Vagina (tissue), 2 donors: ENCODE results near the gene SLC26A9.

Source experiments
- CTCF ChIP-seq, 3 experiments: fragments of 450-650 bp in 2 of 3; fragments of 200-600 bp in 1 of 3; sonication (generic) in 1 of 3; IDR thresholded peaks; one replicate each; pipeline ENCODE4 v1.5.1; 2017 to 2019; ENCODE audit warnings: antibody characterized with exemption in 3 of 3, mild to moderate bottlenecking in 2 of 3, moderate library complexity in 2 of 3
- POLR2A ChIP-seq, 2 donors: fragments of 450-650 bp; IDR thresholded peaks; one replicate each; pipeline ENCODE4 v1.6.1; 2017; ENCODE audit warnings: antibody characterized with exemption in 2 of 2, mild to moderate bottlenecking in 2 of 2, moderate library complexity in 2 of 2

- TF ChIP-seq CTCF (IDR thresholded peaks at IDR 0.05) (no peak), POLR2A (IDR thresholded peaks at IDR 0.05) (no peak)
Measured at GRCh38 chr1:205985330-205986005, 42.2 kb upstream of the SLC26A9 start.
